Cardiac muscle cell (in vitro differentiated cells and primary cell): ENCODE data around the gene BRI3BP. TPM values are rescaled to one million over a fixed set of nuclear protein-coding genes. Genes with fewer than 3 reads are reported as not detected.
"Not testable (repeated sequence)": the region's sequence is repeated elsewhere in the genome, so short reads cannot be mapped to it uniquely, and the experiment has no call there.

Experiments
- DNase-seq, 2 donors: peaks; one replicate each; pipeline versions ENCODE4 v3.0.0 to v3.0.0-alpha.2; 2010 to 2017; ENCODE audit warnings: low read depth in 1 of 2, low spot score in 1 of 2
- H3K27ac ChIP-seq: fragments of 200-600 bp; sonication (generic); 2 replicates; pipeline ENCODE4 v1.5.1; 2016
- H3K27me3 ChIP-seq: fragments of 200-600 bp; sonication (generic); 2 replicates; pipeline ENCODE4 v1.6.0; 2016; ENCODE audit warnings: control low read depth
- H3K36me3 ChIP-seq: fragments of 200-600 bp; sonication (generic); 2 replicates; pipeline ENCODE4 v1.5.1; 2016; ENCODE audit warnings: control low read depth
- H3K4me1 ChIP-seq: fragments of 200-600 bp; sonication (generic); 2 replicates; pipeline ENCODE4 v1.8.1; 2017; ENCODE audit warnings: low read depth, mild to moderate bottlenecking, mixed run types
- H3K4me3 ChIP-seq: fragments of 200-600 bp; sonication (generic); 2 replicates; pipeline ENCODE4 v1.5.1; 2016; ENCODE audit warnings: mild to moderate bottlenecking
- H3K9me3 ChIP-seq: fragments of 200-600 bp; sonication (generic); 2 replicates; pipeline ENCODE4 v1.5.1; 2017; ENCODE audit warnings: low read depth, mild to moderate bottlenecking, control low read depth
- CTCF ChIP-seq: IDR thresholded peaks from 2 replicates; pipeline ENCODE4 v1.5.1; 2012; ENCODE audit warnings: low read depth, mild to moderate bottlenecking, low read length
- polyA plus RNA-seq: library from polyadenylated mRNA; unstranded; fragments of >200 nt; fragmentation: Nextera tagmentation; extraction: Ambion mirVana; gene quantifications from 2 replicates; pipeline ENCODE4 v1.2.1, GENCODE V29; 2016
- total RNA-seq: library from RNA; depleted of rRNA; stranded (reverse); fragments of >200 nt; gene quantifications from 2 replicates; pipeline ENCODE4 v1.2.3, GENCODE V29; 2016

The BRI3BP gene
- total and polyA plus RNA-seq, 2 experiments from 2014 or later: 3.5 to 4.3 TPM

DNA sequence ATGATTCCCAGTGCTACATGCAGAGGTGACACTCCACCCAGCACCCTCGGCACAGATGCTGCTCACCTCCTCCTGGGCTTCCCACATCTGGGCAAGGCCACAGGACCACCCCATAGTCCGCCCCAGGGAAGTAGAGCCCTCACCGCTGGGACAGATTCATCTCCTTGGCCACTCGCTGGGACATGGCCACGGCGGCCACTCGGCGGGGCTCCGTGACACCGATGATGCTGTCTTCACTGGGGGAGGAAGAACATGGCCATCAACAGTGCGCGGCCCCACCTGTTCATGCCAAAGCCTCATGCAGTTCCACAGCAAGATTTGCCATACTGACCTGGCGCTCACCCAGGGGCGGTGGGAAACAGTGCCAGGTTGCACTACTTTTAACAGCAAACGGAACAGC lies 18.2 kb upstream of the BRI3BP start:
- no peak for TF ChIP-seq CTCF
- Histone ChIP-seq H3K27me3 (no peaks in the 10 kb centered on the region), H3K36me3 (peaks cover 17% of the 10 kb centered on the region), H3K4me1 (no peaks in the 10 kb centered on the region), H3K27ac (no peak overlapping the region), H3K9me3 (no peaks in the 10 kb centered on the region), H3K4me3 (no peak overlapping the region)
- no peak for DNase-seq

- no peak for TF ChIP-seq CTCF
- H3K4me1 ChIP-seq: no peaks in the 10 kb centered on the region
- no peak overlapping the region for H3K27ac ChIP-seq
- H3K27me3 ChIP-seq: no peaks in the 10 kb centered on the region
- H3K4me3 ChIP-seq: no peak overlapping the region
- H3K36me3 ChIP-seq: peaks cover 23% of the 10 kb centered on the region
- no peaks in the 10 kb centered on the region for H3K9me3 ChIP-seq
- no peak for DNase-seq
These were observed 16.4 kb upstream of the BRI3BP start for GRCh38 chr12:124976999-124977398.

- no peaks in the 10 kb centered on the region for H3K27me3 ChIP-seq
- H3K27ac ChIP-seq: no peak overlapping the region
- H3K36me3 ChIP-seq: peaks cover 26% of the 10 kb centered on the region
- H3K4me3 ChIP-seq: no peak overlapping the region
- no peaks in the 10 kb centered on the region for H3K4me1 ChIP-seq
- no peak for DNase-seq
- no peaks in the 10 kb centered on the region for H3K9me3 ChIP-seq
- TF ChIP-seq CTCF: no peak
These were observed 13.9 kb upstream of the BRI3BP start for GRCh38 chr12:124979568-124979967.

GRCh38 chr12:124980098-124980892 lies 13.2 kb upstream of the BRI3BP start:
- H3K27ac ChIP-seq: no peak overlapping the region
- no peaks in the 10 kb centered on the region for H3K9me3 ChIP-seq
- H3K27me3 ChIP-seq: no peaks in the 10 kb centered on the region
- no peak overlapping the region for H3K4me3 ChIP-seq
- H3K4me1 ChIP-seq: no peaks in the 10 kb centered on the region
- no peak for TF ChIP-seq CTCF
- peaks cover 30% of the 10 kb centered on the region for H3K36me3 ChIP-seq
- DNase-seq: no peak

DNA sequence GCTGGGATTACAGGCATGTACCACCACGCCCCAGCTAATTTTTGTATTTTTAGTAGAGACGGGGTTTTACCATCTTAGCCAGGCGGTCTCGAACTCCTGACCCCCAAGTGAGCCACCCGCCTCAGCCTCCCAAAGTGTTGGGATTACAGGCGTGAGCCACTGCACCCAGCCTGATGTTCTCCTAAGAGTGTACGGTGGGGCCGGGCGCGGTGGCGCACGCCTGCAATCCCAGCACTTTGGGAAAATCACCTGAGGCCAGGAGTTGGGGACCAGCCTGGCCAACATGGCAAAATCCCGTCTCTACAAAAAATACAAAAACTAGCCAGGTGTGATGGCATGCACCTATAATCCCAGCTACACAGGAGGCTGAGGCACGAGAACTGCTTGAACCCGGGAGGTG lies 6.6 kb upstream of the BRI3BP start:
- H3K4me3 ChIP-seq, H3K4me1 ChIP-seq, H3K36me3 ChIP-seq, DNase-seq, H3K9me3 ChIP-seq, H3K27me3 ChIP-seq, H3K27ac ChIP-seq: not testable (repeated sequence)

DNA sequence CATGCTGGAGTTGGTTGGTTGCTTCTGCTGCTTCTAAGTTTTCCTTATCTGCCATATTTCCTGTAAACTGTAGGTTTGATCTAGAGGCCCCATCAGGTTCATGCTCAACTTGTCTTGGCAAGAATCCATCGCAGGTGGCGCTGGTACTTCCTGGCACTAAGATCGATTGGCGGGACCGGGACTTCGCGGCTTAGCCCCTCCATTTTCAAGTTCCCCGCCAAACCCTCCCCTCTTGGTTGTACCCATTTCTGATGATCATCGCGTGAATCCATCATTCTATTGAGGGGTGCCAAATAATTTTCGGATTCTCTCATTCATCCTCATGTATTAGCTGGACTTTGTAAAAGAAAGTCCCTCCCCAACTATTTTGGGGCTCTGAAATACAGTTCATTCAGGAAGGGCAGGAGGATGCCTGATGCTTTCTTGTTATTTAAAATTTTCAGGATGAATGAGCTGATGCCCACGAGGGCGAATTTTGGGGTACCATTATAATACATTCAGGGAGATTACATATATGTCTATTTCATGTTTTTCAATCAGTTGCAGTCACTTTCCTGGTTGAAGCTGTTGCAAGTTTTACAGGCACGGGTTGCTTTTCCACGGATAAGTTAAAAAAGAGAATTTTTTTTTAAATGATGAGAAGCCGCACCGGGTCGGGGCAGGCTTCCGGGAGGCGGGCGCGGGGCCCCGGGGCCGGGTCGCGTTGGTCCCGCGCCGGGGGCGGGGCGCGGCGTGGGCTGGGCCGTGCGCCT lies 395 bp upstream of the BRI3BP start:
- Histone ChIP-seq H3K27me3 (no peaks in the 10 kb centered on the region), H3K4me3 (peak overlapping the region; percentile 49), H3K4me1 (no peaks in the 10 kb centered on the region), H3K36me3 (no peaks in the 10 kb centered on the region), H3K27ac (no peak overlapping the region), H3K9me3 (no peaks in the 10 kb centered on the region)
- DNase-seq: peak; percentile 17 to 85
- peak; percentile 16 for TF ChIP-seq CTCF
